MCF 10A (cell line): ENCODE results near the gene CLCA1. TPM values are rescaled to one million over a fixed set of nuclear protein-coding genes. Genes with fewer than 3 reads are reported as not detected.

ENCODE experiments used
- BruUV-seq: library from RNA; stranded (reverse); fragments of 400-500 nt; replicated peaks from 2 replicates; lab custom pipeline; 2021; lab: Mats Ljungman, UMichigan
- CTCF ChIA-PET: fragments of 300-600 bp; sonication (Branson Sonifier 250); formaldehyde crosslinking; extraction: SDS; loops from one replicate; lab custom pipeline; 2021; ENCODE audit warnings: antibody characterized with exemption, inconsistent platforms; lab: Yijun Ruan, JAX
- POLR2A ChIA-PET: fragments of 300-600, 350-650 bp; sonication (Branson Sonifier 250); formaldehyde crosslinking; extraction: SDS; loops from one replicate; lab custom pipeline; 2020; ENCODE audit warnings: antibody characterized with exemption, inconsistent platforms; lab: Yijun Ruan, JAX
- DNase-seq: peaks from one replicate; pipeline ENCODE4 v3.0.0-alpha.2; 2018; ENCODE audit not compliant: unreplicated experiment
- H3K27ac Mint-ChIP-seq: one replicate; pipeline ENCODE4 v1.8.0; 2022; ENCODE audit warnings: mild to moderate bottlenecking, low read depth, mixed read lengths; ENCODE audit not compliant: unreplicated experiment
- H3K27me3 Mint-ChIP-seq: one replicate; pipeline ENCODE4 v1.8.0; 2022; ENCODE audit warnings: mixed read lengths; ENCODE audit not compliant: insufficient read depth, unreplicated experiment
- H3K36me3 Mint-ChIP-seq: one replicate; pipeline ENCODE4 v1.8.0; 2022; ENCODE audit warnings: mild to moderate bottlenecking, moderate library complexity, mixed read lengths; ENCODE audit not compliant: insufficient read depth, unreplicated experiment
- H3K4me1 Mint-ChIP-seq: one replicate; pipeline ENCODE4 v1.8.0; 2022; ENCODE audit warnings: mixed read lengths; ENCODE audit not compliant: insufficient read depth, unreplicated experiment
- H3K4me3 Mint-ChIP-seq: one replicate; pipeline ENCODE4 v1.8.0; 2022; ENCODE audit warnings: mild to moderate bottlenecking, moderate library complexity, mixed read lengths; ENCODE audit not compliant: unreplicated experiment
- H3K9me3 Mint-ChIP-seq: one replicate; pipeline ENCODE4 v1.8.0; 2022; ENCODE audit warnings: mixed read lengths; ENCODE audit not compliant: unreplicated experiment
- CTCF ChIP-seq: fragments of 200-600 bp; IDR thresholded peaks from one replicate; pipeline ENCODE4 v1.8.0; 2022; ENCODE audit warnings: antibody characterized with exemption, mild to moderate bottlenecking; ENCODE audit not compliant: unreplicated experiment
- intact Hi-C: fragments of 100-400 bp; cut with micrococcal nuclease; formaldehyde crosslinking; loops from 2 replicates; pipeline ENCODE4 v1.14.1; 2022
- total RNA-seq: library from RNA; stranded (reverse); gene quantifications from 2 replicates; pipeline ENCODE4 v1.2.3, GENCODE V29; 2022

CLCA1 gene
- total RNA-seq, 1 experiment from 2014 or later = not detected

- ChIA-PET CTCF (interaction anchor here (0.6 to 2.3 kb wide), 3 partner anchors 32 to 68 kb away, joined by 3 to 11 read pairs (median 4); no protein-coding TSS in a partner anchor), POLR2A (interaction anchor here (0.9 to 1.6 kb wide), 3 partner anchors 11 to 15 kb away, joined by 3 to 4 read pairs (median 4); no protein-coding TSS in a partner anchor)
- Mint-ChIP-seq H3K4me1 (no peaks in the 10 kb centered on the region), H3K36me3 (peaks cover 68% of the 10 kb centered on the region), H3K4me3 (no peak overlapping the region), H3K27me3 (no peaks in the 10 kb centered on the region), H3K9me3 (no peaks in the 10 kb centered on the region), H3K27ac (no peak overlapping the region)
- no TSS peak for BruUV-seq
- TF ChIP-seq CTCF = no peak
- no peak for DNase-seq
- intact Hi-C loops = no loop called here
Measured at GRCh38 chr1:86441581-86441980, 27.1 kb upstream of the CLCA1 start.

- Mint-ChIP-seq H3K27ac (no peak overlapping the region), H3K4me1 (no peaks in the 10 kb centered on the region), H3K36me3 (peaks cover 68% of the 10 kb centered on the region), H3K9me3 (no peaks in the 10 kb centered on the region), H3K4me3 (no peak overlapping the region), H3K27me3 (no peaks in the 10 kb centered on the region)
- intact Hi-C loops = no loop called here
- POLR2A ChIA-PET = interaction anchor here (0.9 to 1.6 kb wide), 2 partner anchors 11 to 15 kb away, joined by 3 to 4 read pairs; no protein-coding TSS in a partner anchor
- CTCF ChIA-PET = interaction anchor here (0.6 to 2.3 kb wide), 3 partner anchors 32 to 68 kb away, joined by 3 to 11 read pairs (median 4); no protein-coding TSS in a partner anchor
- no TSS peak for BruUV-seq
- no peak for TF ChIP-seq CTCF
- no peak for DNase-seq
Measured at GRCh38 chr1:86441997-86442396, 26.7 kb upstream of the CLCA1 start.

- peaks cover 76% of the 10 kb centered on the region for H3K36me3 Mint-ChIP-seq
- no TSS peak for BruUV-seq
- POLR2A ChIA-PET = interaction anchor here (0.7 to 0.8 kb wide), 2 partner anchors 10 to 16 kb away, joined by 3 read pairs; no protein-coding TSS in a partner anchor
- H3K27ac Mint-ChIP-seq = no peak overlapping the region
- intact Hi-C loops = no loop called here
- CTCF ChIA-PET = interaction anchor here (0.5 to 1.0 kb wide), 3 partner anchors 27 to 60 kb away, joined by 3 to 6 read pairs (median 3); no protein-coding TSS in a partner anchor
- H3K9me3 Mint-ChIP-seq = no peaks in the 10 kb centered on the region
- no peak for TF ChIP-seq CTCF
- H3K4me3 Mint-ChIP-seq = no peak overlapping the region
- no peaks in the 10 kb centered on the region for H3K4me1 Mint-ChIP-seq
- H3K27me3 Mint-ChIP-seq = no peaks in the 10 kb centered on the region
- no peak for DNase-seq
Measured at GRCh38 chr1:86445919-86446318, 22.8 kb upstream of the CLCA1 start.

GRCh38 chr1:86447198-86447790, 21.4 kb upstream of the CLCA1 start:
- H3K4me1 Mint-ChIP-seq = no peaks in the 10 kb centered on the region
- no TSS peak for BruUV-seq
- no peak for DNase-seq
- no peak overlapping the region for H3K27ac Mint-ChIP-seq
- no peaks in the 10 kb centered on the region for H3K9me3 Mint-ChIP-seq
- ChIA-PET POLR2A (no interaction called here), CTCF (interaction anchor here (0.6 to 2.0 kb wide), 3 partner anchors 17 to 1105 kb away, joined by 3 to 7 read pairs (median 3); no protein-coding TSS in a partner anchor)
- H3K4me3 Mint-ChIP-seq = no peak overlapping the region
- H3K36me3 Mint-ChIP-seq = peaks cover 79% of the 10 kb centered on the region
- TF ChIP-seq CTCF = no peak
- intact Hi-C loops = no loop called here
- no peaks in the 10 kb centered on the region for H3K27me3 Mint-ChIP-seq
